OCI-LY1 (cell line): ENCODE data around the gene DBF4.

Experiments
- EZH2 ChIP-seq: fragments of 200-600 bp; sonication (generic), shearing (Covaris generic); IDR thresholded peaks from 2 replicates; pipeline ENCODE4 v1.8.0; 2017; ENCODE audit warnings: borderline replicate concordance, mixed run types, mild to moderate bottlenecking, antibody characterized with exemption, low read length, moderate library complexity, mixed read lengths
- TF ChIP-seq, protein P1 (sequence below): fragments of 200-600 bp; sonication (generic), shearing (Covaris generic); IDR thresholded peaks from 2 replicates; pipeline ENCODE4 v1.5.1; 2017; ENCODE audit warnings: mild to moderate bottlenecking, antibody characterized with exemption, low read length, moderate library complexity, mixed read lengths

DNA sequence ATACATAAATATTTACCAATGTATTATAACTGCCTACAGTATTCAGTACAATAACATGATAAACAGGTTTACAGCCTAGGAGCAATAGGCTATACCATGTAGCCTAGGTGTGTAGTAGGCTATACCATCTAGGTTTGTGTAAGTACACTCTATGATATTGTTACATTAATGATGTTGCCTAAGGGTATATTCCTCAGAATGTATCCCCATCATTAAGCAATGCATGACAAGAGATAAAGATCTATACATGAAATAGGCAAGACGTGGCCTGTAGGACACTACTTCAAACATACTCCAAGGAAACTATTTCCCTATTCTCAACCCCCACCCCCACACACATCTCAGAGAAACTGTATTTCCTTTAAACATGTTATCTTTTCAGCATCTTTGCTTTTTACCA, 42.4 kb downstream of the DBF4 start:
- TF ChIP-seq, protein P1, sequence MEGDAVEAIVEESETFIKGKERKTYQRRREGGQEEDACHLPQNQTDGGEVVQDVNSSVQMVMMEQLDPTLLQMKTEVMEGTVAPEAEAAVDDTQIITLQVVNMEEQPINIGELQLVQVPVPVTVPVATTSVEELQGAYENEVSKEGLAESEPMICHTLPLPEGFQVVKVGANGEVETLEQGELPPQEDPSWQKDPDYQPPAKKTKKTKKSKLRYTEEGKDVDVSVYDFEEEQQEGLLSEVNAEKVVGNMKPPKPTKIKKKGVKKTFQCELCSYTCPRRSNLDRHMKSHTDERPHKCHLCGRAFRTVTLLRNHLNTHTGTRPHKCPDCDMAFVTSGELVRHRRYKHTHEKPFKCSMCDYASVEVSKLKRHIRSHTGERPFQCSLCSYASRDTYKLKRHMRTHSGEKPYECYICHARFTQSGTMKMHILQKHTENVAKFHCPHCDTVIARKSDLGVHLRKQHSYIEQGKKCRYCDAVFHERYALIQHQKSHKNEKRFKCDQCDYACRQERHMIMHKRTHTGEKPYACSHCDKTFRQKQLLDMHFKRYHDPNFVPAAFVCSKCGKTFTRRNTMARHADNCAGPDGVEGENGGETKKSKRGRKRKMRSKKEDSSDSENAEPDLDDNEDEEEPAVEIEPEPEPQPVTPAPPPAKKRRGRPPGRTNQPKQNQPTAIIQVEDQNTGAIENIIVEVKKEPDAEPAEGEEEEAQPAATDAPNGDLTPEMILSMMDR: no peak
- TF ChIP-seq EZH2: no peak
